ENCODE measurements around the gene MAB21L3.

The MAB21L3 gene

GRCh38 chr1:116075990-116076389 lies 35.2 kb upstream of the MAB21L3 start:
- ChIA-PET CTCF (no interaction called here), POLR2A (ENCODE audit: low non-redundant PET) (interaction anchor here (0.6 kb wide), 1 partner anchor 983 kb away, joined by 3 read pairs; no protein-coding TSS in a partner anchor)
- peak; percentile 34 for DNase-seq (ENCODE audit: low spot score)
- H3K27ac ChIP-seq = no peak overlapping the region
- no peak for TF ChIP-seq CTCF (conservative IDR thresholded peaks at IDR 0.05; ENCODE audit: low read depth)

GRCh38 chr1:116076831-116077230 lies 34.4 kb upstream of the MAB21L3 start:
- no peak for TF ChIP-seq CTCF (conservative IDR thresholded peaks at IDR 0.05; ENCODE audit: low read depth)
- no peak overlapping the region for H3K27ac ChIP-seq
- peak; percentile 23 for DNase-seq (ENCODE audit: low spot score)
- ChIA-PET POLR2A (ENCODE audit: low non-redundant PET) (interaction anchor here (0.6 kb wide), 1 partner anchor 982 kb away, joined by 3 read pairs; no protein-coding TSS in a partner anchor), CTCF (no interaction called here)

- POLR2A ChIA-PET (ENCODE audit: low non-redundant PET) = no interaction called here
Observed at GRCh38 chr1:116078699-116079223, 32.4 kb upstream of the MAB21L3 start.

GRCh38 chr1:116087628-116088027 lies 23.6 kb upstream of the MAB21L3 start:
- CTCF ChIA-PET = no interaction called here
- POLR2A ChIA-PET (ENCODE audit: low non-redundant PET) = no interaction called here
- no peak overlapping the region for H3K27ac ChIP-seq
- DNase-seq (ENCODE audit: low spot score) = no peak
- no peak for TF ChIP-seq CTCF (conservative IDR thresholded peaks at IDR 0.05; ENCODE audit: low read depth)

More at GRCh38 chr1:116078699-116079223, 32.4 kb upstream of the MAB21L3 start:
- CTCF ChIA-PET = interaction anchor here (0.7 kb wide), 2 partner anchors 458 to 1334 kb away, joined by 3 read pairs; no protein-coding TSS in a partner anchor
- no peak for DNase-seq (ENCODE audit: low spot score)
- no peak overlapping the region for H3K27ac ChIP-seq
- no peak for TF ChIP-seq CTCF (conservative IDR thresholded peaks at IDR 0.05; ENCODE audit: low read depth)

- POLR2A ChIA-PET (ENCODE audit: low non-redundant PET) = no interaction called here
- CTCF ChIA-PET = no interaction called here
- DNase-seq (ENCODE audit: low spot score) = no peak
- no peak overlapping the region for H3K27ac ChIP-seq
- no peak for TF ChIP-seq CTCF (conservative IDR thresholded peaks at IDR 0.05; ENCODE audit: low read depth)
Observed at GRCh38 chr1:116089870-116090269, 21.3 kb upstream of the MAB21L3 start.

- CTCF ChIA-PET = interaction anchor here (1.0 kb wide), 1 partner anchor 11 kb away, joined by 4 read pairs; no protein-coding TSS in a partner anchor
- no peak for TF ChIP-seq CTCF (conservative IDR thresholded peaks at IDR 0.05; ENCODE audit: low read depth)
- no peak for DNase-seq (ENCODE audit: low spot score)
- H3K27ac ChIP-seq = no peak overlapping the region
- POLR2A ChIA-PET (ENCODE audit: low non-redundant PET) = no interaction called here
Observed at GRCh38 chr1:116091083-116091482, 20.1 kb upstream of the MAB21L3 start.
